ENCODE measurements around the gene FGGY.

The FGGY gene

DNA sequence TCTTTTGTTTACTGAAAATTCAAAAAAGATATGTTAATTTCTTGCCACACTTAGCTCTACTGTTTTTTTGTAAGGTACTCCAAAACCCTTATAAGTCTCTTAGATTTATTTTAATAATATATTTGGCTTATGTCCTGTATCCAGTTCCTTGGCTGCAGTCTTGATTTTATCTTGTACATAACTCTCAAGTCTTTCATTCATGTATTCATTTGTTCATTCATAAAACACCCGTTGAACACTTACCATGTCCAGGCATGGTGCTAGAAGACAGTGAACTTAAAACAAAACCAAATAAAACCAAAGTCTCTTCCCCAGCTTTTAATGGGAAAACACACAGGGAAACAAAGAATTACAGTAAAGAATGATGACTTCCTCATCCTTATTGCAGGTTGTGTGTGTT lies 215.8 kb downstream of the FGGY start:
- H3K4me1 ChIP-seq = no peaks in the 10 kb centered on the region
- no peaks in the 10 kb centered on the region for H3K9me3 ChIP-seq
- no peak for DNase-seq
- no peaks in the 10 kb centered on the region for H3K27me3 ChIP-seq
- H3K36me3 ChIP-seq = no peaks in the 10 kb centered on the region
- TF ChIP-seq, protein P1, sequence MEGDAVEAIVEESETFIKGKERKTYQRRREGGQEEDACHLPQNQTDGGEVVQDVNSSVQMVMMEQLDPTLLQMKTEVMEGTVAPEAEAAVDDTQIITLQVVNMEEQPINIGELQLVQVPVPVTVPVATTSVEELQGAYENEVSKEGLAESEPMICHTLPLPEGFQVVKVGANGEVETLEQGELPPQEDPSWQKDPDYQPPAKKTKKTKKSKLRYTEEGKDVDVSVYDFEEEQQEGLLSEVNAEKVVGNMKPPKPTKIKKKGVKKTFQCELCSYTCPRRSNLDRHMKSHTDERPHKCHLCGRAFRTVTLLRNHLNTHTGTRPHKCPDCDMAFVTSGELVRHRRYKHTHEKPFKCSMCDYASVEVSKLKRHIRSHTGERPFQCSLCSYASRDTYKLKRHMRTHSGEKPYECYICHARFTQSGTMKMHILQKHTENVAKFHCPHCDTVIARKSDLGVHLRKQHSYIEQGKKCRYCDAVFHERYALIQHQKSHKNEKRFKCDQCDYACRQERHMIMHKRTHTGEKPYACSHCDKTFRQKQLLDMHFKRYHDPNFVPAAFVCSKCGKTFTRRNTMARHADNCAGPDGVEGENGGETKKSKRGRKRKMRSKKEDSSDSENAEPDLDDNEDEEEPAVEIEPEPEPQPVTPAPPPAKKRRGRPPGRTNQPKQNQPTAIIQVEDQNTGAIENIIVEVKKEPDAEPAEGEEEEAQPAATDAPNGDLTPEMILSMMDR (IDR thresholded peaks at IDR 0.05; ENCODE audit: low read depth, low read length) = no peak
- no peak overlapping the region for H3K4me3 ChIP-seq (ENCODE audit: low read depth, low read length)

DNA sequence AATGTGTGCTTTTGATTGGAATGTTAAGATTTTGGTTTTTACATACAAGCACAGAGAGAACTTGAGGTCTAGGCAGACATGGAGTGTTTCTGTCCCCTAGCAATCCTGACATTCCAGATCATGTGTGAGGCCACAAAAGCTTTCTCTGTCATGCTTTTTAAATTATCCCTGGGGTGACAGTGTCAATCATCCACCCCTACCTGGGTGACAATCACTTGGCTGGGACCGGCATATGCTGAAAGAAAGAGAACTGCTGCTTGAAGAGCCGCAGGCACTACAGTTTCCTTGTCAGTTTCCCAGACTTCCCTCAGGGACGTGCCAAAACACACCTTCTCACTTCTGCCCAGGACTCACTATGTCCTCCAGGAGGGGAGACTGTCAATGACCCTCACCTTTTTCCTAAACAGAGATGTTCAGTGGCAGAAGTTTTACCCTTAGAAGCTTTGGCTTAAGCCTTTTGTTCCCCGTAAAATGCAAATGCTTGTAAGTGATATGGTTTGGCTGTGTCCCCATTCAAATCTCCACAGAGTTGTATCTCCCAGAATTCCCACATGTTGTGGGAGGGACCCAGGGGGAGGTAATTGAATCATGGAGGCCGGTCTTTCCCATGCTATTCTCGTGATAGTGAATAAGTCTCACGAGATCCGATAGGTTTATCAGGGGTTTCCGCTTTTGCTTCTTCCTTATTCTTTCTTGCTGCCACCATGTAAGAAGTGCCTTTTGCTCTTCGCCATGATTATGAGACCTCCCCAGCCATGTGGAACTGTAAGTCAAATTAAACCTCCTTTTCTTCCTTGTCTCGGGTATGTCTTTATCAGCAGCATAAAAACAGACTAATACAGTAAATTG lies 217.4 kb downstream of the FGGY start:
- Histone ChIP-seq H3K27me3 (no peaks in the 10 kb centered on the region), H3K4me3 (ENCODE audit: low read depth, low read length) (no peak overlapping the region), H3K36me3 (no peaks in the 10 kb centered on the region), H3K9me3 (no peaks in the 10 kb centered on the region), H3K4me1 (no peaks in the 10 kb centered on the region)
- DNase-seq = no peak
- TF ChIP-seq, protein P1 (IDR thresholded peaks at IDR 0.05; ENCODE audit: low read depth, low read length) = no peak

DNA sequence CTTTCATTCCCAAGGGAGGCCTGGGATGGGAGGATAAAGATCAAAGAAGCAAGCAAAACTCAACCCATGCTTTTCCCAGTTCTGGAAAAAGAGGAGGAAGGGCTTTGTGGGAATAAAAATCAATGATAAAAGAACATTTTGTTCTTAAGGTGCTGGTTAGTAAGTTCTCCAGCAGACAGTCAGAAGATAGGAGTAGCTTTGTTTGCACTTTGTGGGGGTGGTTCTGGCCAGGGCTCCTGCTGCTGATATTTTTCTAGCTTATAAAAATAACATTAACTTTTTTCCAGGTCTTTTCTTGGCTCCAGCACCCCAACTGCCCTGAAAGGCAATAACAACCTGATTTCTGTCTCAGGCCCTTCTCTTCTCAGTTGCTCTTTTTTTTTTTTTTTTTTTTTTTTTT lies 220.0 kb downstream of the FGGY start:
- H3K9me3 ChIP-seq = no peaks in the 10 kb centered on the region

DNA sequence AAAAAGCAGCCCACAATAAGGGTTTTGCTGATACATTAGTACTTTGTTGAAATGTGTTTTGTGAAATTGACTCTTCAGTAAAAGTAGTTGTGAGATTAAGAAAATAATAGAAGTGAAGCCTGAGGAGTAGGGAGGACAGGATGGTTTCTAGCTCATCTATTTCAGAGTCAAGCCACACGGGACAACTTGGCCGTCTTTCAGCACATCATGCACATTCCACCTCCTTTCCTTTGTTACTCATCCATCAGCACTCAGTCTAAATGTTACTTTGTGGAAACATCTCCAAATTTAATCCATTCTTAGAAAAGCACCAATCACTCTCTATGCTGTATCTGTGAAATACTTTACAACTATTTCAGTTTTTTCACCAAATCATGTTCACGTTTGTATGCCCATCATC lies 223.3 kb downstream of the FGGY start:
- TF ChIP-seq, protein P1 (IDR thresholded peaks at IDR 0.05; ENCODE audit: low read depth, low read length) = no peak
- Histone ChIP-seq H3K4me1 (no peaks in the 10 kb centered on the region), H3K9me3 (no peaks in the 10 kb centered on the region), H3K4me3 (ENCODE audit: low read depth, low read length) (no peak overlapping the region), H3K27me3 (no peaks in the 10 kb centered on the region), H3K36me3 (no peaks in the 10 kb centered on the region)
- no peak for DNase-seq

More for the DNA sequence above, 220.0 kb downstream of the FGGY start:
- TF ChIP-seq, protein P1 (IDR thresholded peaks at IDR 0.05; ENCODE audit: low read depth, low read length) = no peak
- DNase-seq = no peak
- H3K4me3 ChIP-seq (ENCODE audit: low read depth, low read length) = no peak overlapping the region
- no peaks in the 10 kb centered on the region for H3K4me1 ChIP-seq
- H3K27me3 ChIP-seq = no peaks in the 10 kb centered on the region
- H3K36me3 ChIP-seq = no peaks in the 10 kb centered on the region

DNA sequence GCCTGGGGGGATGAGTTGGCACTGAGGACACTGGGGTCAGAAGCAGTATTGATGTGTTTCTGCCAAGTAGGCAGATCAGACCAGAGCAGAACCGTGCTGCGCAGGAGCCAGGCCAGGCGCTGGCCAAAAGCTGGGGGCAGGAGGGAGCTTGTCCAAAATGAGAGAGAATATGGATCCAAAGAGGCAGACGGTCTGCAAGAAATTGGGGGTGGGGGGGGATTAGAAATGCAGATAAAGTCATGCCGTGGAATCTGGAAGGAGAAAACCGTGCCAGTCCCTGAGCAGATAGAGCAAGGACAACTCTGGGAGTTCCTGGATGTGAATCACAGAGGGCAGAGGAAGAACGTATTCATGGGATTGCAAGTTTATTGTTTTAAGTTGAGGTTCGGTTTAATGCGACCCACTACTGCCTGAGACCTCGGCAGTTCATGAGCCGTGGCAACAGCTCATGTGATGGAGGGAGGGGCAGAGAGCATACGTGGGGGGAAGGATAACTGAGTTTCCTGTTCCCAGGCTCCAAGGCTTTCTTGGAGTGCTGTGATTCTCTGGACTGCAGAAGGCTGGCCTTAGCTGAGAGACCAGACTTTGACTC lies 224.0 kb downstream of the FGGY start:
- Histone ChIP-seq H3K36me3 (no peaks in the 10 kb centered on the region), H3K9me3 (no peaks in the 10 kb centered on the region), H3K27me3 (no peaks in the 10 kb centered on the region), H3K4me3 (ENCODE audit: low read depth, low read length) (no peak overlapping the region), H3K4me1 (no peaks in the 10 kb centered on the region)
- TF ChIP-seq, protein P1 (IDR thresholded peaks at IDR 0.05; ENCODE audit: low read depth, low read length) = no peak
- no peak for DNase-seq

DNA sequence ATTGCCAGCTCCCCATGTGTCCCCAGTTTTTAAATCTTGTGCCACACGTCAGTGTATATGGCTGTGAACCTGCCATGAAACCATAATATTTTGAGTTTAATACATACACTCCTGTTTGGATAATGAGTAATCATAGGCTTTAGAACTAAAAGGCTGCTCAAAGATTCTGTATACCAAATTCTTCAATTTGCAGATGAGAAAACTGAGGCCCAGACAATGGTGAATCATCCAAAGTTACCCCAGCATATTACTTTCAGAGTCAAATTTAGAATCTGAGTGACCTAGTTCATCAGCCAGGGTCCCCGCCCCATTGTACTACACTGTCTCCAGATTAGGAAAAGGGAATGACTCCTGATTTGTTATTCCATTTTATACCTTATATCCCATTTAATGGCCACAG lies 224.6 kb downstream of the FGGY start:
- H3K4me1 ChIP-seq = no peaks in the 10 kb centered on the region
- no peaks in the 10 kb centered on the region for H3K9me3 ChIP-seq
- H3K27me3 ChIP-seq = no peaks in the 10 kb centered on the region
- no peak overlapping the region for H3K4me3 ChIP-seq (ENCODE audit: low read depth, low read length)
- no peak for DNase-seq
- H3K36me3 ChIP-seq = no peaks in the 10 kb centered on the region
- TF ChIP-seq, protein P1 (IDR thresholded peaks at IDR 0.05; ENCODE audit: low read depth, low read length) = no peak
